Right ventricle myocardium superior (tissue), 1 donor: Measurements from ENCODE around the gene ECI1. TPM values are rescaled to one million over a fixed set of nuclear protein-coding genes. Genes with fewer than 3 reads are reported as not detected.
A peak's percentile ranks its signal among the peaks of the same experiment; 100 is the strongest.

Experiments
- ATAC-seq: fragments of 200-7000 bp; cut with Tn5 transposase; one replicate; pipeline ENCODE4 v1.9.1; 2020; ENCODE audit warnings: mild to moderate bottlenecking; ENCODE audit not compliant: poor library complexity
- DNase-seq: peaks from one replicate; pipeline ENCODE4 v3.0.0-alpha.2; 2020
- intact Hi-C: fragments of 100-400 bp; cut with DNase I; formaldehyde crosslinking; loops from one replicate; pipeline ENCODE4 v1.11.2; 2022
- microRNA-seq: library from miRNA; unstranded; fragments of <30 nt; microRNA quantifications from one replicate; pipeline ENCODE4 v1.2.0, GENCODE V29; 2020
- total RNA-seq: library from RNA; stranded (reverse); fragmentation: NEBNext Ultra II Directional; extraction: Animal tissue kit (Norgen Biotek cat#: 25700); gene quantifications from one replicate; pipeline ENCODE4 v1.2.1, GENCODE V29; 2021
- donor health status: DM: no; HTN: yes; CAD: no; lungs with severe emphysema.

Gene ECI1
- total RNA-seq, 1 donor from 2014 or later = 215 TPM

DNA sequence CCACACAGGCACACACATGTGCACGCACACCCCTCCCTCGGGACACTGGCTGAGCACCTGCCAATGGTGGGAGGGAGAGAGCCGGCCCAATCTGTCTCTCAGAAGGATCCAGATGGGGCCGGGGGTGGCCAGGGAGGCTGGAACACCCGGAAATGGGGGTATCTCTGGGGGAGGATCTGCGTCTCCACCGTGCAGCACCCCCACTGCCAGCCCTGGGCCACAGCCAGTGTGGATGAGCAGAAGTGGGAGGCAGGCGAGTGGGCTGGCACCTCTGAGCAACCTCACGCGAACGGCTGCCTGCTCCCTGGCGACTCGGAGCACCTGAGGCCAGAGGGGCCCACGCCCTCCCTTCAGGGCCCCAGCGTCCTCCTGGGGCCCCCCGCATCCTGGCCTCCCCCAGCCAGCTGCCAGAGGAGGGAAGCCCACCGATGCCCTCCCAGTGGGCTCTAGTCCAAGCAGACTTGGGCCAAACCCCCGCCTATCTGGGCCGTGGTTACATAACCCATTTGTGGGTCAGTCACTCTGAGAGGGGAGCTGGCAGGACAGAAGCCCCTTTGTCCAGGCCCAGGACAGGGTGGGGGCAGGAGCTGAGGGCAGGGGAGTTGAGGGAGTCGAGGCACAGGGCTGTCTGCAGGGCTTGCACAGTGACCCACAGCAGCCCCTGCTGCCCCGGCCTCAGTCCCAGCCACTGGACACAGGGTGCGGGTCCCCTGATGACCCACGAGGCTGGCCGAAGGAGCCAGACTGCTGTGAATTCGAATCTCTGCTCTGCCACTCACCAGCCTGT lies 60.5 kb downstream of the ECI1 start:
- intact Hi-C loops = no loop called here
- DNase-seq = no peak
- peak; percentile 4 for ATAC-seq

DNA sequence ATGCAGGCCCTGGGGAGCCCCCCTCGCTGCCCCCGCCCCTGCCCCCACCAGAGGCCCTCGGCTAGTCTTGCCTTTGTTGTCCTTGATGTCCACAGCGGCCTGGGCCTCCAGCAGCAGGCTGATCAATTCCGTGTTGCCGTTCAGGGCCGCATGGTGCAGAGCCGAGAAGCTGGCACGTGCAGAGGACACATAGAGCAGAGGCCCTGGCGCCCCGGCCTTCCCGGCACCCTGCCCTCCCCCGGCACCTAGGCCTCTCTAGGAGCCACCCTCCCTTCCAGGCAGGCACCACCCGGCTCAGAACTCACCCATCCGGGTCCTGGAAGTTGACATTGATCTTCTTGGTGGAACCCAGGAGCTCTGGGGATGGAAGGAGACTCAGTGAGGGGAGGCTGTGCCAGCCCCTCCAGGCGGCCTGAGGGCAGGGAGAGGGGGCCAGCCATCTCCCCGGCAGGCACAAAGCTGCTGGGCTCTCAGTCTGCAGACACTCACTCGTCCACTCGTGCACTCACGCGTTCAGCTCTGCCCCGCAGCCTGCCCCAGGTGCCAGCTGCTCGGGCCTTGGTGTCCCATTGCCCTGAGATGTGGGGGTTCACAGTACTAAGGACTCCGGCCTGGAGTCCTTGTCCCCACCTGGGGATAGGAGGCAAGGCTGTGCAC lies 61.3 kb downstream of the ECI1 start:
- intact Hi-C loops = no loop called here
- ATAC-seq (no peak), DNase-seq (no peak)

Small RNAs within 50 kb of the gene (microRNA-seq; reads per million reads assigned to microRNA genes)
- gene MIR3677 = not detected
- gene MIR4717 = not detected

Other genes starting within 250 kb of the ECI1 start
- gene ZNF598, start 241.8 kb downstream of the ECI1 start, total RNA-seq = 17.2 TPM
- not detected for gene NPW, start 231.8 kb downstream of the ECI1 start, total RNA-seq
- 258 TPM for gene NHERF2, start 224.7 kb downstream of the ECI1 start, total RNA-seq
- 26.2 TPM for gene NTHL1, start 203.8 kb downstream of the ECI1 start, total RNA-seq
- gene TSC2, start 203.6 kb downstream of the ECI1 start, total RNA-seq = 67.8 TPM
- 82.8 TPM for gene PKD1, start 115.7 kb downstream of the ECI1 start, total RNA-seq
- gene RAB26, start 103.0 kb downstream of the ECI1 start, total RNA-seq = 0.43 TPM
- 23.4 TPM for gene TRAF7, start 95.8 kb downstream of the ECI1 start, total RNA-seq
- 5.3 TPM for gene CASKIN1, start 55.0 kb downstream of the ECI1 start, total RNA-seq
- gene MLST8, start 46.1 kb downstream of the ECI1 start, total RNA-seq = 23.2 TPM
- gene BRICD5, start 40.7 kb downstream of the ECI1 start, total RNA-seq = 11.3 TPM
- 34.7 TPM for gene PGP, start 36.7 kb downstream of the ECI1 start, total RNA-seq
- gene E4F1, start 28.0 kb downstream of the ECI1 start, total RNA-seq = 13.6 TPM
- 0.35 TPM for gene DNASE1L2, start 15.1 kb downstream of the ECI1 start, total RNA-seq
- gene RNPS1, start 16.5 kb upstream of the ECI1 start, total RNA-seq = 109 TPM
- gene ABCA3, start 89.1 kb upstream of the ECI1 start, total RNA-seq = 6.0 TPM
- 1.4 TPM for gene CCNF, start 177.9 kb upstream of the ECI1 start, total RNA-seq
- gene TEDC2, start 208.5 kb upstream of the ECI1 start, total RNA-seq = 1.0 TPM
- 0.19 TPM for gene NTN3, start 219.7 kb upstream of the ECI1 start, total RNA-seq
- gene TBC1D24, start 223.5 kb upstream of the ECI1 start, total RNA-seq = 11.8 TPM